NCI-H2196 treated with DMSO at 0.1 percent for 48 hours (cell line): Measurements from ENCODE around the gene NR0B2.
"Not testable (repeated sequence)": the region's sequence is repeated elsewhere in the genome, so short reads cannot be mapped to it uniquely, and the experiment has no call there.

Source experiments
- DNase-seq: peaks from one replicate; lab custom pipeline; 2025; ENCODE audit not compliant: unreplicated experiment; lab: John Stamatoyannopoulos, UW

The NR0B2 gene

DNA sequence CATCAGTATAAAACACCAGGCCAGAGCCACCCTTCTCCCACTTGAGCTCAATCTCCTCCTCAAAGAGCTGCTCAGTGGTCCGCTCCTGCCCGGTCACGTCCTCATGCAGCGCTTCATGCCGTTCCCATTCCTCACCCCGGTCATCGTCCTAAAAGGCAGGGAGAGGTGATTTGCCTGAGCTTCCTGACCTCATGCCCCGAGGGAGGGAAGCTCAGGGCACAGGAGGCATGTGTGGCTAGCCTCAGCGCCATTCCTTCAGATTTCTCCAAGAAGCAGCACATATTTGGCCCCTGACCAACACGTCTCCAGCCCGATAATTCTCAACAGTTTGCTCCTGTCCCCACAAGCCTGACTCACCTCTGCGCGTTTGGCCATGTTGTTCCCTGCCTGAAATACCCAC is 19.5 kb downstream of the NR0B2 start:
- no peak for DNase-seq

DNA sequence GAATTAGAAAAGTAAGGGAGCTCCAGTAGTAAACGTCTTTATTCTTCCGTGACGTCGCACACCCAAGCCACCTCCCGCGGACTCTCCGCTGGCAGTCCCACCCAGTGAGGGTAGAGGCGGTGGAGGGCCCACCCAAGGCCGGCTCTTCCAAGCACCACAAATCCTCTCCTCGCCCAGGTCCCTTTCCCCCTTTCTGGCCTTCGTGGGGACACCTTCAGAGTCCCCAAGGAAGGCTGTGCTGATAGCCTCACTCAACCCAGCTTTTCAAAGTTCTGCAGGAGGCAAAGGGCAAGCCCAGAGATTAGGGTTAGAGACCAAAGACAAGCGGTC is 23.3 kb downstream of the NR0B2 start:
- DNase-seq = no peak

GRCh38 chr1:26889551-26890466 is 24.0 kb downstream of the NR0B2 start, which contains the start of gene GPN2:
Gene GPN2, minus strand, starts transcription at chr1:26890283. Its CDS starts 187 bp downstream, at chr1:26890096.
- peak; percentile 71 for DNase-seq

DNA sequence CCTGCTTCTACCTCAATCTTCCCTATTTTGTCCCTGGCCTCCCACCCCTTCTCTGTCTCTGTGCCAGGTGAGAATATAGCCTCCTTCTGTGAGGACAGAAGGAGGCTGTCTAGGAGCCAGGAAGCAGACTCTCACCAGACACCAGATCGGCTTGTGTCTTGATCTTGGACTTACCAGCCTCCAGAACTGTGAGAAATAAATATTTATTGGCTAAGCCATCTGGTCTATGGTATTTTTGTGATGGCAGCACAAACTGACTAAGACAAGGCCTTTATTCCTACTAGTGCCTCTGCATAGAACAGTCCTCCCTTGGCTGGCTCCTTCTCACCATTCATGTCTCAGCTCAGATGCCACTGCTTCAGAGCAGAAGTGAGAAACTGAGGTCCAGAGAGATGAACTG is 25.5 kb downstream of the NR0B2 start:
- no peak for DNase-seq

- no peak for DNase-seq
Observed at GRCh38 chr1:26887125-26887524, 26.6 kb downstream of the NR0B2 start.

GRCh38 chr1:26882696-26883463 is 30.9 kb downstream of the NR0B2 start:
- DNase-seq = no peak

GRCh38 chr1:26881611-26882010 is 32.2 kb downstream of the NR0B2 start:
- not testable (repeated sequence) for DNase-seq

DNA sequence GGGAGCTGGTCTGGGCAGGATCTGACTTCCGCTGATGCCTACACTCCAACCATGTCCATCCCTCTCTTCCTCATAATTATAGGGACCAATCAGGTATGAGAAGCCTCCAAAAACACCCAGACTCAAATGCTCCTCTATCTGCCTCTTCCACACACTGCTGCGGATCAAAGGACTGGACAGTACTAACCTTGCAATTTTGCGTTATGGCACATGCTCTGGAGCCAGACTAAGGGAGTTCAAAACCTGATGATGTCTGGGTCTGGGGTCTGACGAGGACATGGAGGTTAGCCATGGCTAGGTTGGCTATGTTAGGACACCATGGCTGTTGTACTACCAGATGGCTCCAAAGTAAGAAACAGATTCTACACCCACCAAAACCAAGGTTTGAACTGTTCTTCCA is 34.0 kb downstream of the NR0B2 start:
- DNase-seq = no peak

- no peak for DNase-seq
Observed at GRCh38 chr1:26877326-26877725, 36.4 kb downstream of the NR0B2 start.

- DNase-seq = no peak
Observed at GRCh38 chr1:26874896-26875295, 38.9 kb downstream of the NR0B2 start.

DNA sequence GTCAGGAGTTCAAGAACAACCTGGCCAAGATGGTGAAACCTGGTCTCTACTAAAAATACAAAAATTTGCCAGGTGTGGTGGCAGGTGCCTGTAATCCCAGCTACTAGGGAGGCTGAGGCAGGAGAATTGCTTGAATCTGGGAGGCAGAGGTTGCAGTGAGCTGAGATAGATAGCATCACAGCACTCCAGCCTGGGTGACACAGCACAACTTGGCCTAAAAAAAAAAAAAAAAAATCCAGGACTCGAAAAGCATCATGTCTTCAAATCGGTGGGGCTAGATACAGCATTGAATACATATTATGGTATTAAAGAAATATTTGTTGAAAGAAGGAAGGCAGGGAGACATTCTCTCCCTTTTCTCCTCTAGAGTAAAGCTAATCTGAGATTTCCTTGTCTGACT is 40.7 kb downstream of the NR0B2 start:
- not testable (repeated sequence) for DNase-seq

DNA sequence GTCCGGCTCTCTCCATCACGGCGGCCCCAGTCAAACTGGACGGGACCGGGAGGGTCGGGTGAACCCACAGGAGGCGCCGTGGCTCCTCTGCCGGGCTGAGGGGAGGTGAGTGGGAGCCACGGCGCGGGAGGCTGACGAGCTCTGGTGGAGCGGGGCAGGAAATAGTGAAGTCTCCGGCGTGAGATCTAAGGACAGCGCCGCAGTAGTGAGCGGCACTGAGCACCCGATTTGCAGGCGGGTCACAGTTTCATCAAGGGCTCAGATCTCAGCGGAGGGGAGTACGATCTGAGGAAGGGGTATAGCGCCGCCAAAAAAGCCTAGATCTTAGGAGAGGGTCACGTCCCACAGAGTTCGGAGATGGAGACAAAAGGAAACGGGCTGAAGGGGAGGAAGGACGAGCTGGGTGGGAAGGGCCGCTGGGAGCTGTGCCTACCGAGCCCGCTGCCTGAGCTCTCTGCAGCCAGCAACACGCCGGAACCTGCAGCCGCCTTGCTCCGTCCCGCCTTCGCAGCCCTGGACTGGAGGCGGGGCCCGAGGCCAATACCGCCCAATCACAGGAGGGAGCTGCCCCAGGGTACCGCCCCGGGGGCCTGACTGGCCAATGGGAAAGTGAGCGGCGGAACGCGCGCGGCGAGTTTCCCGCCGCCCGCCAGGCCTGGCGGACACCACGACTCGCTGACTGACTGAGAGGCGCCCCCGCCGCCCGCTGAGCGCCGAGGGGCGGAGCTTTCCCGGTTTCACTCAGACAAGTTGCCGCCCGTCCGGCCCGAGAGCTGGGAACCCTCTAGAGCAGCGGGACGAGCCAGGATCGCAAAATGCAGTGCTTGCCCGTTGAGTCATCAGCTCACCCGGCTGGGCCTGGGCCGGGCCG is 48.9 kb downstream of the NR0B2 start:
- DNase-seq = peak; percentile 91

DNA sequence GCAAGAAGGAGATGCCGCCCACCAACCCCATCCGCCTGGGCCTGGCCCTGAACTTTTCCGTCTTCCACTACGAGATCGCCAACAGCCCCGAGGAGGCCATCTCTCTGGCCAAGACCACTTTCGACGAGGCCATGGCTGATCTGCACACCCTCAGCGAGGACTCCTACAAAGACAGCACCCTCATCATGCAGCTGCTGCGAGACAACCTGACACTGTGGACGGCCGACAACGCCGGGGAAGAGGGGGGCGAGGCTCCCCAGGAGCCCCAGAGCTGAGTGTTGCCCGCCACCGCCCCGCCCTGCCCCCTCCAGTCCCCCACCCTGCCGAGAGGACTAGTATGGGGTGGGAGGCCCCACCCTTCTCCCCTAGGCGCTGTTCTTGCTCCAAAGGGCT is 50.1 kb downstream of the NR0B2 start:
- DNase-seq = no peak

DNA sequence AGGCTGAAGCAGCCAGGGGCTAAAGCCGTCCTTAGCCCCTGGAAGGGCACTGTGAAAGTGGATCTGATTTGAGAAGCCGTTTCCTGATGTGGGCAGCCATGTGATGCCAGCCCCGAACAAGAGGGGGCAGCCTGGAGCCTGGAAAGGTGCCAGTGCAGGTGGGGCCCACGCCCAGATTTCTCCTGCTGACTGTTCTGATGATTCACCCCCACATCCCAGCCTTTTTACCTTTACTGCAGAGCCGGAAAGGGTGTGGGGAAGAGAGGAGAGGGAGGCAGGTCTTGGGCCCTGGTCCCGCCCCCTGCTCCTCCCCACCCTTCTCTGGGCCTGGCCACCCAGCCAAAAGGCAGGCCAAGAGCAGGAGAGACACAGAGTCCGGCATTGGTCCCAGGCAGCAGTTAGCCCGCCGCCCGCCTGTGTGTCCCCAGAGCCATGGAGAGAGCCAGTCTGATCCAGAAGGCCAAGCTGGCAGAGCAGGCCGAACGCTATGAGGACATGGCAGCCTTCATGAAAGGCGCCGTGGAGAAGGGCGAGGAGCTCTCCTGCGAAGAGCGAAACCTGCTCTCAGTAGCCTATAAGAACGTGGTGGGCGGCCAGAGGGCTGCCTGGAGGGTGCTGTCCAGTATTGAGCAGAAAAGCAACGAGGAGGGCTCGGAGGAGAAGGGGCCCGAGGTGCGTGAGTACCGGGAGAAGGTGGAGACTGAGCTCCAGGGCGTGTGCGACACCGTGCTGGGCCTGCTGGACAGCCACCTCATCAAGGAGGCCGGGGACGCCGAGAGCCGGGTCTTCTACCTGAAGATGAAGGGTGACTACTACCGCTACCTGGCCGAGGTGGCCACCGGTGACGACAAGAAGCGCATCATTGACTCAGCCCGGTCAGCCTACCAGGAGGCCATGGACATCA is 50.7 kb downstream of the NR0B2 start, which contains the start of gene SFN:
TSS of gene SFN (plus strand) at position 369 of the 904 bp plus-strand sequence. CDS start at position 433, 64 bp downstream.
- DNase-seq = peak; percentile 90

GRCh38 chr1:26861889-26862378 is 51.8 kb downstream of the NR0B2 start:
- no peak for DNase-seq
